ENCODE data around the gene PLSCR5.

PLSCR5 gene

DNA sequence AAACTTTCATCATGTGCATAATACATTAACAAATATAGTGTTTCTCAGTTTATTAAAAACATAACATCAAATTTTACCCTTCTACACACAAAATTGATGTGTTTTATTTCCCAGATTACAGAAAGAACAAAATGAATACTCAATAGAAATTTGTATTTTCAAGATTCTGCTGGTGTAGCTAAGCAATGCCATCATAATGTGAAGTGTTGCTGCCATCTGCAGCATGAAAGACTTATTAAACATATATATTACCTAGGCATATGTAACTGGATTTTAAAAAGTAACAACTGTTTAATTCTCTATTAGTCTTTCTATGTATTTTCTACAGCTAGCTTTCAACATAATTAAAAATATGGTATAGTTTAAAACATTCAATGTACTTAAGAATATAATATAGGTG lies 27.5 kb downstream of the PLSCR5 start:
- TF ChIP-seq, protein P1, sequence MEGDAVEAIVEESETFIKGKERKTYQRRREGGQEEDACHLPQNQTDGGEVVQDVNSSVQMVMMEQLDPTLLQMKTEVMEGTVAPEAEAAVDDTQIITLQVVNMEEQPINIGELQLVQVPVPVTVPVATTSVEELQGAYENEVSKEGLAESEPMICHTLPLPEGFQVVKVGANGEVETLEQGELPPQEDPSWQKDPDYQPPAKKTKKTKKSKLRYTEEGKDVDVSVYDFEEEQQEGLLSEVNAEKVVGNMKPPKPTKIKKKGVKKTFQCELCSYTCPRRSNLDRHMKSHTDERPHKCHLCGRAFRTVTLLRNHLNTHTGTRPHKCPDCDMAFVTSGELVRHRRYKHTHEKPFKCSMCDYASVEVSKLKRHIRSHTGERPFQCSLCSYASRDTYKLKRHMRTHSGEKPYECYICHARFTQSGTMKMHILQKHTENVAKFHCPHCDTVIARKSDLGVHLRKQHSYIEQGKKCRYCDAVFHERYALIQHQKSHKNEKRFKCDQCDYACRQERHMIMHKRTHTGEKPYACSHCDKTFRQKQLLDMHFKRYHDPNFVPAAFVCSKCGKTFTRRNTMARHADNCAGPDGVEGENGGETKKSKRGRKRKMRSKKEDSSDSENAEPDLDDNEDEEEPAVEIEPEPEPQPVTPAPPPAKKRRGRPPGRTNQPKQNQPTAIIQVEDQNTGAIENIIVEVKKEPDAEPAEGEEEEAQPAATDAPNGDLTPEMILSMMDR (IDR thresholded peaks at IDR 0.05; ENCODE audit: borderline replicate concordance, control extremely low read depth, extremely low read depth, insufficient read depth, missing control alignments): peak; percentile 16
- DNase-seq (ENCODE audit: low spot score): no peak
- in situ Hi-C loops (cut with MboI; ENCODE audit: low sequenced_read_pairs, unreplicated experiment): loop anchor here (25.0 kb wide), 1 partner anchor 365 kb away; no protein-coding TSS in a partner anchor

DNA sequence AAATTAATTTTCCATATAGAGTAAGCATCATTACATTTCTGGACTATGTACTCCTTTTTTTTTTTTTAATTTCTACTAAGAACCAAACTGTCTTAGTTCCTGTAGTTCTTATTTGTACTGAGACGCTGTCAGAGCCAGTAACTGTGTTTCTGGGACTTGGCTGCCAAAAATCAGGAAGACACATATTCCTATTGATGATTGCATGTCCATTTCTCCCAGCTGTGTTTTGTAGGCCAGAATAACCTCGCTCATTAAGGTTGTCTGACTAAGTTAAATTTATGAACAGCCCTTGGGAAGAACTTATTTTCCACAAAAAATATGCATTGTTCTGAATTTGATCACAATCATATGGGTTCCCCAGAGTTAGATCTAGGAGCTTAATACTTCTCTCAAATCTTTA lies 29.5 kb downstream of the PLSCR5 start:
- in situ Hi-C loops (cut with MboI; ENCODE audit: low sequenced_read_pairs, unreplicated experiment): loop anchor here (25.0 kb wide), 1 partner anchor 363 kb away; no protein-coding TSS in a partner anchor
- no peak for DNase-seq (ENCODE audit: low spot score)
- TF ChIP-seq, protein P1 (IDR thresholded peaks at IDR 0.05; ENCODE audit: borderline replicate concordance, control extremely low read depth, extremely low read depth, insufficient read depth, missing control alignments): no peak

DNA sequence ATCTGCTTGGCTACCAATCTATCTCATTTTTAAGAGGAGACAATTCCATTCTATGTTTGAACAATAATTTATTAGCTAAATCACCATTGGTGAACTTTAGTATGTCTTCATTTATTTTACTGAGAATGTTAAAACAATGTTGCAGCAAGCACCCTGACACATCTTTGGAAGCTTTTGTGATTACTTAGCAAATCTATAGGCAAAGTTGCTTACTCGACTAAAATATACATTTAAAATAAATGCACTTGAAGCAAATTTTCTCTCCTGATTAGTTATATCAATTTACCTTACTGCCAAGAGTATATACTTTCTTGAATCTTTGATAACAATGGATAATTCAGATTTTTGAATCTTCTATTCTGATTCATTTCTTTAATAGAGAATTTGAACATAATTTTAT lies 31.0 kb downstream of the PLSCR5 start:
- in situ Hi-C loops (cut with MboI; ENCODE audit: low sequenced_read_pairs, unreplicated experiment): no loop called here
- TF ChIP-seq, protein P1 (IDR thresholded peaks at IDR 0.05; ENCODE audit: borderline replicate concordance, control extremely low read depth, extremely low read depth, insufficient read depth, missing control alignments): no peak
- DNase-seq (ENCODE audit: low spot score): no peak

DNA sequence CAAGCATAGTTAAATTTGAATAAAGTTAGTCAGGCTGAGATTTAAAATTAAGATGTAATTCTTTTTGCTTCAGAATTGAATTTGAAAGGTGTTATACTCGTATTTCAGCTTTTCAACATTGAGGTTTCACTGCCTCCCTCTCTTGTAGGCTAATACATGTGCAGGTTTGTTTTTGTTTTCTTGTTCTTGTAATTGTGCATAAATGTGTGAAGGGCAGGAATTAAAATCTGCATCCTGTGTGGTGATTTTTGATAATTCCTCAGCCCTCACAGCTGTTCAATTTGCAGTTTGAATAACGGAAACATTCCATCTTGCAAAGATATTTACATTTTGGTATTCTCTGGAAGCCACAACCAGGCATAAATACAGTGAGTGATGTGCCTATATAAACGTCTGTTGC lies 35.8 kb downstream of the PLSCR5 start:
- DNase-seq (ENCODE audit: low spot score): no peak
- TF ChIP-seq, protein P1 (IDR thresholded peaks at IDR 0.05; ENCODE audit: borderline replicate concordance, control extremely low read depth, extremely low read depth, insufficient read depth, missing control alignments): no peak
- in situ Hi-C loops (cut with MboI; ENCODE audit: low sequenced_read_pairs, unreplicated experiment): no loop called here

DNA sequence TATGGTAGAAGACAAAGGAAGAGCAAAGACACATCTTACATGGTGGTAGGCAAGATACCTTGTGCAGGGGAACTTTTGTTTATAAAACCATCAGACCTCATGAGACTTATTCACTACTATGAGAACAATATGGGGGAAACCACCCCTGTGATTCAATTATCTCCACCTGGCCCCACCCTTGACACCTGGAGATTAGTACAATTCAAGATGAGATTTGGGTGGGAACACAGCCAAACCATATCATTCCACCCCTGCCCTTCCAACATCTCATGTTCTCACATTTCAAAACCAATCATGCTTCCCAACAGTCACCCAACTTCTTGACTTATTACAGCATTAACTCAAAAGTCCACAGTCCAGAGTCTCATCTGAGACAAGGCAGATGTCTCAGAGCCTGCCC lies 39.0 kb downstream of the PLSCR5 start:
- TF ChIP-seq, protein P1 (IDR thresholded peaks at IDR 0.05; ENCODE audit: borderline replicate concordance, control extremely low read depth, extremely low read depth, insufficient read depth, missing control alignments): no peak
- no peak for DNase-seq (ENCODE audit: low spot score)
- in situ Hi-C loops (cut with MboI; ENCODE audit: low sequenced_read_pairs, unreplicated experiment): no loop called here

DNA sequence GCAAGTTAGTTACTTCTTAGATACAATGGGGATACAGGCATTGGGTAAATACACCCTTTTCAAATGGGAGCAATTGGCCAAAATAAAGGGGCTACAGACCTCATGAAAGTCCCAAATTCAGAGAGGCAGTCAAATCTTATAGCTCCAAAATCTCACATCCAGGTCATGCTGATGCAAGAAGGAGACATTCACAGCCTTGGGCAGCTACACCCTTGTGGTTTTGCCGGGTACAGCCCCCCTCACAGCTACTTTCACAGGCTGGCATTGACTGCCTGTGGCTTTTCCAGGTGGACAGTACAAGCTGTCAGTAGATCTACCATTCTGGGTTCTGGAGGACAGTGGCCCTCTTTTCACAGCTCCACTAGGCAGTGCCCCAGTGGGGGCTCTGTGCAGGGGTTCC lies 43.3 kb downstream of the PLSCR5 start:
- TF ChIP-seq, protein P1 (IDR thresholded peaks at IDR 0.05; ENCODE audit: borderline replicate concordance, control extremely low read depth, extremely low read depth, insufficient read depth, missing control alignments): no peak
- no peak for DNase-seq (ENCODE audit: low spot score)
- in situ Hi-C loops (cut with MboI; ENCODE audit: low sequenced_read_pairs, unreplicated experiment): no loop called here

DNA sequence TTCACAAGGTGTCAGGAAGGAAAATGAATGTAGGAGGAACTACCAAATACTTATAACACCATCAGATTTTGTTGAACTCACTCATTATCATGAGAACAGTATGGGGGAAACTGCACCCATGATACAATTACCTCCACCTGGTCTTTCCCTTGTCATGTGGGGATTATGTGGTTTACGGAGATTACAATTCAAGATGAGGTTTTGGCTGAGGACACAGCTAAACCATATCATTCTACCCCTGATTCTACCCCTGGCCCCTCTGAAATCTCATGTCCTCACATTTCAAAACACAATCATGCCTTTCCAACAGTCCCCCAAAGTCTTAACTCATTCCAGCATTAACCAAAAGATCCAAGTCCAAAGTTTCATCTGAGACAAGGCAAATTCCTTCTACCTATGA lies 43.7 kb downstream of the PLSCR5 start:
- in situ Hi-C loops (cut with MboI; ENCODE audit: low sequenced_read_pairs, unreplicated experiment): no loop called here
- TF ChIP-seq, protein P1 (IDR thresholded peaks at IDR 0.05; ENCODE audit: borderline replicate concordance, control extremely low read depth, extremely low read depth, insufficient read depth, missing control alignments): no peak
- DNase-seq (ENCODE audit: low spot score): no peak
